CD14-positive monocyte (primary cell): ENCODE data around the gene RFX3. TPM values are rescaled to one million over a fixed set of nuclear protein-coding genes. Genes with fewer than 3 reads are reported as not detected.

Experiments used
- DNase-seq, 3 donors: peaks; one replicate each; pipeline ENCODE4 v3.0.0-alpha.2; 2011 to 2022
- H2AFZ ChIP-seq: 2 replicates; pipeline ENCODE4 v1.6.0; 2012; ENCODE audit warnings: mild to moderate bottlenecking, low read depth, low read length, inconsistent platforms; ENCODE audit not compliant: insufficient read depth, poor library complexity, severe bottlenecking
- H3K27ac ChIP-seq, 2 donors: 1 replicate in 1 of 2; 2 replicates in 1 of 2; pipeline ENCODE4 v1.5.1; 2012 to 2013; ENCODE audit warnings: low read length in 2 of 2, control low read depth in 1 of 2, inconsistent platforms in 1 of 2, low read depth in 1 of 2, mild to moderate bottlenecking in 1 of 2
- H3K27me3 ChIP-seq, 2 donors: one replicate each; pipeline versions ENCODE4 v1.6.0 to v1.6.1; 2011 to 2013; ENCODE audit warnings: low read length in 2 of 2; ENCODE audit not compliant: control insufficient read depth in 2 of 2, insufficient read depth in 2 of 2
- H3K36me3 ChIP-seq, 2 donors: replicated peaks in 1 of 2; 1 replicate in 1 of 2; 2 replicates in 1 of 2; pipeline versions ENCODE4 v1.5.1 to v1.6.1; 2012 to 2013; ENCODE audit warnings: low read length in 2 of 2, control low read depth in 1 of 2, inconsistent platforms in 1 of 2, mild to moderate bottlenecking in 1 of 2; ENCODE audit not compliant: insufficient read depth in 2 of 2, control insufficient read depth in 1 of 2
- H3K4me1 ChIP-seq, 2 donors: 1 replicate in 1 of 2; 2 replicates in 1 of 2; pipeline versions ENCODE4 v1.5.1 to v1.6.1; 2012 to 2013; ENCODE audit warnings: low read length in 2 of 2, control low read depth in 1 of 2, inconsistent platforms in 1 of 2, mild to moderate bottlenecking in 1 of 2, moderate library complexity in 1 of 2; ENCODE audit not compliant: insufficient read depth in 2 of 2, control insufficient read depth in 1 of 2
- H3K4me2 ChIP-seq: replicated peaks from 2 replicates; pipeline ENCODE3; 2012; ENCODE audit warnings: low read length, moderate library complexity, mild to moderate bottlenecking; ENCODE audit not compliant: poor library complexity, severe bottlenecking; ENCODE audit errors: extremely low read depth
- H3K4me3 ChIP-seq, 3 experiments: fragments of 200-600 bp in 1 of 3; sonication (generic) in 1 of 3; replicated peaks in 1 of 3; 1 replicate in 2 of 3; 2 replicates in 1 of 3; pipeline ENCODE4 v1.5.1; 2011 to 2013; ENCODE audit warnings: low read length in 3 of 3, mild to moderate bottlenecking in 3 of 3, control low read depth in 2 of 3, low read depth in 2 of 3, inconsistent platforms in 1 of 3, moderate library complexity in 1 of 3
- H3K79me2 ChIP-seq: 2 replicates; pipeline ENCODE4 v1.6.0; 2012; ENCODE audit warnings: mild to moderate bottlenecking, control low read depth, inconsistent platforms, low read length, moderate library complexity; ENCODE audit not compliant: insufficient read depth
- H3K9ac ChIP-seq: 2 replicates; pipeline ENCODE4 v1.6.0; 2017; ENCODE audit warnings: low read length, mild to moderate bottlenecking; ENCODE audit not compliant: insufficient read depth, poor library complexity, severe bottlenecking
- H3K9me3 ChIP-seq, 2 donors: replicated peaks in 1 of 2; 1 replicate in 1 of 2; 2 replicates in 1 of 2; pipeline versions ENCODE4 v1.5.1 to v1.6.1; 2012 to 2013; ENCODE audit warnings: low read length in 2 of 2, control low read depth in 1 of 2; ENCODE audit not compliant: control insufficient read depth in 1 of 2, insufficient read depth in 1 of 2
- H4K20me1 ChIP-seq: 2 replicates; pipeline ENCODE4 v1.6.0; 2012; ENCODE audit warnings: mild to moderate bottlenecking, low read length, control low read depth, moderate library complexity; ENCODE audit not compliant: insufficient read depth
- H3K27ac Mint-ChIP-seq, 7 donors: one replicate each; pipeline ENCODE4 v1.8.0; 2020; ENCODE audit warnings: mild to moderate bottlenecking in 7 of 7, mixed read lengths in 7 of 7, moderate library complexity in 6 of 7, inconsistent platforms in 2 of 7
- H3K27me3 Mint-ChIP-seq, 3 donors: one replicate each; pipeline ENCODE4 v1.8.0; 2021 to 2022; ENCODE audit warnings: low read depth in 3 of 3, mild to moderate bottlenecking in 3 of 3, mixed read lengths in 3 of 3, moderate library complexity in 3 of 3, inconsistent platforms in 1 of 3
- H3K36me3 Mint-ChIP-seq, 2 donors: one replicate each; pipeline ENCODE4 v1.8.0; 2020; ENCODE audit warnings: mixed read lengths in 2 of 2, inconsistent platforms in 1 of 2, mild to moderate bottlenecking in 1 of 2
- H3K4me1 Mint-ChIP-seq: one replicate; pipeline ENCODE4 v1.8.0; 2020; ENCODE audit warnings: mild to moderate bottlenecking, mixed read lengths
- H3K4me3 Mint-ChIP-seq, 2 donors: one replicate each; pipeline ENCODE4 v1.8.0; 2020; ENCODE audit warnings: mild to moderate bottlenecking in 2 of 2, mixed read lengths in 2 of 2, moderate library complexity in 1 of 2
- H3K9me3 Mint-ChIP-seq, 7 donors: one replicate each; pipeline ENCODE4 v1.8.0; 2020 to 2022; ENCODE audit warnings: mixed read lengths in 7 of 7, mild to moderate bottlenecking in 6 of 7, moderate library complexity in 6 of 7, inconsistent platforms in 2 of 7
- CTCF ChIP-seq: fragments of 200-600 bp; IDR thresholded peaks from one replicate; pipeline ENCODE4 v1.8.0; 2022; ENCODE audit warnings: antibody characterized with exemption, mild to moderate bottlenecking
- WGBS: methylation state at CpG from one replicate; pipeline ENCODE4 v1.1.5; 2013; ENCODE audit warnings: missing lambda C conversion rate; ENCODE audit not compliant: insufficient coverage; 5-methylcytosine and 5-hydroxymethylcytosine counted together
- intact Hi-C, 2 donors: fragments of 100-400 bp; cut with micrococcal nuclease; formaldehyde crosslinking; loops; one replicate each; pipeline versions ENCODE4 v1.15.0 to v1.15.1; 2023
- polyA plus RNA-seq, 3 donors: library from polyadenylated mRNA; depleted of rRNA in 1 of 3; unstranded in 2 of 3; stranded (reverse) in 1 of 3; fragments of 300-500 nt in 2 of 3; fragments of >200 nt in 1 of 3; fragmentation: Illumina TruSeq in 2 of 3; gene quantifications; 1 replicate in 2 of 3; 2 replicates in 1 of 3; pipeline ENCODE4 v1.2.3, GENCODE V29; 2012 to 2021

RFX3 gene
- polyA plus RNA-seq, 3 donors = 1.7 to 5.2 (median 3.2) TPM

DNA sequence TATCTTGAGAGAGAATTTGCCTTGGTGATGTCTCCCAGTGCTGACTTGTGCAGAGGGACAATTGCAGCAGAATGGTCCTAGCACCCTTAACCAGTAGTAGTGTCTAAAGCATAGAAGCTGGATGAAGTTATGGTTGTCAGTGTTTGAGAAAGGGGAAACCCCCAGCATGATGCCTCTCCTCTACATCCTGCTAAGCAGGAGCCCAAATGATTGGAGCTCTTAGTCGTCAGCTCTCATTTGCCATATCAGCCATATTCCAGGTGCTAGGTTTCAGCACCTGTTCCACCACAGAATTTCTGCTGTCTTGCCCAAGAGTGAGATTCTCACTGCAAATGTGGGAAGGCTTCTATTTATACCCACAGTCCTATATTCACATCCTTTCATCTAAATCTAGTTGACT is 43.7 kb upstream of the RFX3 start:
- no peak overlapping the region for H3K4me2 ChIP-seq
- no peak overlapping the region for H3K27ac ChIP-seq
- H3K9me3 ChIP-seq = no peaks in the 10 kb centered on the region
- no peak for TF ChIP-seq CTCF
- 100% methylated on average over 1 of the region's 1 CpG for WGBS
- H3K36me3 ChIP-seq = no peaks in the 10 kb centered on the region
- no peak overlapping the region for H3K9ac ChIP-seq
- H3K4me3 Mint-ChIP-seq = no peak overlapping the region
- no peak overlapping the region for H3K27ac Mint-ChIP-seq
- no peaks in the 10 kb centered on the region for H3K79me2 ChIP-seq
- intact Hi-C loops = no loop called here
- H3K4me1 Mint-ChIP-seq = peaks cover 4% of the 10 kb centered on the region
- H3K27me3 Mint-ChIP-seq = no peaks in the 10 kb centered on the region
- H3K27me3 ChIP-seq = no peaks in the 10 kb centered on the region
- H3K4me3 ChIP-seq = no peak overlapping the region
- DNase-seq = no peak
- H3K4me1 ChIP-seq = no peaks in the 10 kb centered on the region
- no peak overlapping the region for H2AFZ ChIP-seq
- peaks cover 0 to 3% of the 10 kb centered on the region in 2 donors for H3K36me3 Mint-ChIP-seq
- no peaks in the 10 kb centered on the region for H3K9me3 Mint-ChIP-seq
- H4K20me1 ChIP-seq = no peaks in the 10 kb centered on the region

DNA sequence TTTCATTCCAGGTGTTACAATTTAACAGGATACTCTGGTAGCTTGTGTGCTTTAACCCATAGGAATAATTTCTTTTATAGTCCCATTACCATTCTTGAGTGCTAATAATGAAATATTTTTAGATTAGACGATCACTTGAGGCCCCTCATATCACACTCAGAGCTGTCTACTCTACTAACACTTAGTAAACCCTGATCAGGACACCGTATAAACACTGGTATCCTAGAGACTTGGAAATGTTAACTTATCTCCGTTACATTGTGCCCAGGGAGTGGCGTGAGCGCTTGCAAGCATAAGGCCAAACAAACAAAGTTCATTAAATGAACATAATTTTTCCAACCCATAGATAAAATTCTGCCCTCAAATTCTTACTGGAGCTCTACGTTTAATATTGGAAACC is 42.2 kb upstream of the RFX3 start:
- Mint-ChIP-seq H3K9me3 (no peaks in the 10 kb centered on the region), H3K4me1 (peaks cover 4% of the 10 kb centered on the region), H3K27me3 (no peaks in the 10 kb centered on the region), H3K36me3 (peaks cover 0 to 3% of the 10 kb centered on the region in 2 donors), H3K4me3 (no peak overlapping the region), H3K27ac (no peak overlapping the region)
- H3K4me2 ChIP-seq = no peak overlapping the region
- no peak for TF ChIP-seq CTCF
- H3K4me1 ChIP-seq = no peaks in the 10 kb centered on the region
- no peak overlapping the region for H3K27ac ChIP-seq
- no peak overlapping the region for H3K4me3 ChIP-seq
- no peaks in the 10 kb centered on the region for H3K9me3 ChIP-seq
- no peaks in the 10 kb centered on the region for H3K36me3 ChIP-seq
- intact Hi-C loops = no loop called here
- H3K27me3 ChIP-seq = no peaks in the 10 kb centered on the region
- H3K9ac ChIP-seq = no peak overlapping the region
- no peaks in the 10 kb centered on the region for H3K79me2 ChIP-seq
- H4K20me1 ChIP-seq = no peaks in the 10 kb centered on the region
- no peak overlapping the region for H2AFZ ChIP-seq
- 100% methylated on average over 2 of the region's 6 CpGs for WGBS
- no peak for DNase-seq
